ENCODE measurements around the gene BTNL3. TPM values are rescaled to one million over a fixed set of nuclear protein-coding genes. Genes with fewer than 3 reads are reported as not detected.
A peak's percentile ranks its signal among the peaks of the same experiment; 100 is the strongest.

Gene BTNL3
- total RNA-seq, 1 experiment from 2014 or later: not detected

DNA sequence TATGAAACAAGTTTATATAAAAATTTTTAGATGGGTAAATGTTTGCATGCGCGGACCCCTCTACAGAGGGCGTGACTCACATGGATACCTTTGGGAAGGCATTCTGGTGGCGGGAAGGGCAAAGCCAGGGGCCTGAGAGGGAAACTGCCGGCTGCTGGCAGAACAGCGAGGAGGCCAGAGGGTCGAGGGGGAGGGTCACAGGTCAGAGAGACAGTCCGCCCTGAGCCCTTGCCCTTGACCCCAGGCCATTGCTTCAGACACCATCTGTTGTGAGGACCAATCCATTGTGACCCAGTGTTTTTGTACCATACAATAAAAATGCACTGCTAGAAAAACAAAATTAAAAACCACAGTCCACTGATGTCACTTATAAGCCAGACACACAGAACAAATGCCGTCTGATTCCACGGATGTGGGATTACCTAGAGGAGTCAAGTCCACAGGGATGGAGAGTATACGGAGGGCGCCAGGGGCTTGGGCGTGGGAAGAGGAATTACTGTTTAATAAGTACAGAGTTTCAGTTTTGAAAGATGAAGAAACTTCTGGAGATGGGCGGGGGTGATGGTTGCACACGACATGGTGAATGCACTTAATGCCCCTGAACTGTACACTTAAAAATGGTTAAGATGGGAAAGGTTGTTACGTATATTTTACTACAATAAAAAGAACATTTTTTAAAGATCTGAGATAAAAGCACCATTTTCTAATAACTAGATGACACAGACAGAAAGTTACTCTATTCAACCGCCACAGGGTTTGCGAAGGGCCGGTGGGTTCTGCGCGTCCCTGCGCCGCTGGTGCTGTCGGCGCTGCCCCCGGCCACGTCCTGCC, 63.4 kb downstream of the BTNL3 start:
- H3K27me3 Mint-ChIP-seq (ENCODE audit: low read depth): peaks cover 80% of the 10 kb centered on the region
- H3K36me3 Mint-ChIP-seq: peaks cover 4% of the 10 kb centered on the region; the same call in 1 of the 2 replicates
- POLR2A ChIA-PET: no interaction called here
- DNase-seq (ENCODE audit: low spot score) (peak; percentile 32), ATAC-seq (peak; percentile 7)
- peaks cover 32% of the 10 kb centered on the region for H3K4me1 Mint-ChIP-seq
- H3K4me3 Mint-ChIP-seq: peak overlapping the region; percentile 73
- no peaks in the 10 kb centered on the region for H3K9me3 Mint-ChIP-seq
- CTCF ChIA-PET: no interaction called here
- H3K27ac Mint-ChIP-seq: no peak overlapping the region
- TF ChIP-seq, protein P1, sequence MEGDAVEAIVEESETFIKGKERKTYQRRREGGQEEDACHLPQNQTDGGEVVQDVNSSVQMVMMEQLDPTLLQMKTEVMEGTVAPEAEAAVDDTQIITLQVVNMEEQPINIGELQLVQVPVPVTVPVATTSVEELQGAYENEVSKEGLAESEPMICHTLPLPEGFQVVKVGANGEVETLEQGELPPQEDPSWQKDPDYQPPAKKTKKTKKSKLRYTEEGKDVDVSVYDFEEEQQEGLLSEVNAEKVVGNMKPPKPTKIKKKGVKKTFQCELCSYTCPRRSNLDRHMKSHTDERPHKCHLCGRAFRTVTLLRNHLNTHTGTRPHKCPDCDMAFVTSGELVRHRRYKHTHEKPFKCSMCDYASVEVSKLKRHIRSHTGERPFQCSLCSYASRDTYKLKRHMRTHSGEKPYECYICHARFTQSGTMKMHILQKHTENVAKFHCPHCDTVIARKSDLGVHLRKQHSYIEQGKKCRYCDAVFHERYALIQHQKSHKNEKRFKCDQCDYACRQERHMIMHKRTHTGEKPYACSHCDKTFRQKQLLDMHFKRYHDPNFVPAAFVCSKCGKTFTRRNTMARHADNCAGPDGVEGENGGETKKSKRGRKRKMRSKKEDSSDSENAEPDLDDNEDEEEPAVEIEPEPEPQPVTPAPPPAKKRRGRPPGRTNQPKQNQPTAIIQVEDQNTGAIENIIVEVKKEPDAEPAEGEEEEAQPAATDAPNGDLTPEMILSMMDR (IDR thresholded peaks at IDR 0.05): no peak
- TF ChIP-seq ATF1 (CRISPR knock-in tag; IDR thresholded peaks at IDR 0.05) (peak; percentile 24; the same call in 1 of the 2 replicates), FOXP4 (CRISPR knock-in tag; IDR thresholded peaks at IDR 0.05) (no peak), TEAD1 (CRISPR knock-in tag; IDR thresholded peaks at IDR 0.05) (0 out of 2 replicates have a peak, but pooled peaks have one; percentile 69), TP53 (CRISPR knock-in tag; IDR thresholded peaks at IDR 0.05) (no peak), PRDM15 (CRISPR knock-in tag; IDR thresholded peaks at IDR 0.05) (no peak), ESRRA (CRISPR knock-in tag; IDR thresholded peaks at IDR 0.05; ENCODE audit: borderline replicate concordance) (0 out of 2 replicates have a peak, but pooled peaks have one; percentile 20), ZBTB21 (CRISPR knock-in tag; IDR thresholded peaks at IDR 0.05; ENCODE audit: borderline replicate concordance) (no peak)
- TF ChIP-seq, protein P2, sequence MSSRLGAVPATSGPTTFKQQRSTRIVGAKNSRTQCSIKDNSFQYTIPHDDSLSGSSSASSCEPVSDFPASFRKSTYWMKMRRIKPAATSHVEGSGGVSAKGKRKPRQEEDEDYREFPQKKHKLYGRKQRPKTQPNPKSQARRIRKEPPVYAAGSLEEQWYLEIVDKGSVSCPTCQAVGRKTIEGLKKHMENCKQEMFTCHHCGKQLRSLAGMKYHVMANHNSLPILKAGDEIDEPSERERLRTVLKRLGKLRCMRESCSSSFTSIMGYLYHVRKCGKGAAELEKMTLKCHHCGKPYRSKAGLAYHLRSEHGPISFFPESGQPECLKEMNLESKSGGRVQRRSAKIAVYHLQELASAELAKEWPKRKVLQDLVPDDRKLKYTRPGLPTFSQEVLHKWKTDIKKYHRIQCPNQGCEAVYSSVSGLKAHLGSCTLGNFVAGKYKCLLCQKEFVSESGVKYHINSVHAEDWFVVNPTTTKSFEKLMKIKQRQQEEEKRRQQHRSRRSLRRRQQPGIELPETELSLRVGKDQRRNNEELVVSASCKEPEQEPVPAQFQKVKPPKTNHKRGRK (CRISPR knock-in tag; IDR thresholded peaks at IDR 0.05; ENCODE audit: borderline replicate concordance): no peak

GRCh38 chr5:181052672-181053487, 64.2 kb downstream of the BTNL3 start:
- CTCF ChIA-PET: interaction anchor here (1.2 to 2.2 kb wide), 4 partner anchors 11 to 184 kb away, joined by 4 to 10 read pairs (median 6); no protein-coding TSS in a partner anchor
- no peak overlapping the region for H3K27ac Mint-ChIP-seq
- ATAC-seq (peak; percentile 31), DNase-seq (ENCODE audit: low spot score) (peak; percentile 43)
- H3K9me3 Mint-ChIP-seq: no peaks in the 10 kb centered on the region
- H3K4me1 Mint-ChIP-seq: peaks cover 32% of the 10 kb centered on the region
- peaks cover 4% of the 10 kb centered on the region; the same call in 1 of the 2 replicates for H3K36me3 Mint-ChIP-seq
- H3K4me3 Mint-ChIP-seq: peak overlapping the region; percentile 90
- POLR2A ChIA-PET: no interaction called here
- H3K27me3 Mint-ChIP-seq (ENCODE audit: low read depth): peaks cover 88% of the 10 kb centered on the region
- peak; percentile 38; the same call in 1 of the 2 replicates for TF ChIP-seq ETV6 (CRISPR knock-in tag; IDR thresholded peaks at IDR 0.05)
- TF ChIP-seq ATF1 (CRISPR knock-in tag; IDR thresholded peaks at IDR 0.05): peak; percentile 14; the same call in 1 of the 2 replicates
- peak; percentile 50; the same call in 1 of the 2 replicates for TF ChIP-seq USF1 (CRISPR knock-in tag; IDR thresholded peaks at IDR 0.05)
- TF ChIP-seq SMAD4 (CRISPR knock-in tag; IDR thresholded peaks at IDR 0.05): 0 out of 2 replicates have a peak, but pooled peaks have one; percentile 52
- TF ChIP-seq E2F1 (CRISPR knock-in tag; IDR thresholded peaks at IDR 0.05): 0 out of 2 replicates have a peak, but pooled peaks have one; percentile 23
- TF ChIP-seq JAZF1 (CRISPR knock-in tag; IDR thresholded peaks at IDR 0.05): no peak
- TF ChIP-seq, protein P3, sequence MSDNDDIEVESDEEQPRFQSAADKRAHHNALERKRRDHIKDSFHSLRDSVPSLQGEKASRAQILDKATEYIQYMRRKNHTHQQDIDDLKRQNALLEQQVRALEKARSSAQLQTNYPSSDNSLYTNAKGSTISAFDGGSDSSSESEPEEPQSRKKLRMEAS (CRISPR knock-in tag; IDR thresholded peaks at IDR 0.05): peak; percentile 94
- no peak for TF ChIP-seq ZMAT4 (CRISPR knock-in tag; IDR thresholded peaks at IDR 0.05)
- no peak; the same call in 1 of the 2 replicates for TF ChIP-seq TP53 (CRISPR knock-in tag; IDR thresholded peaks at IDR 0.05)
- peak; percentile 70; the same call in 1 of the 2 replicates for TF ChIP-seq JUN (CRISPR knock-in tag; IDR thresholded peaks at IDR 0.05)
- peak; percentile 70; the same call in 1 of the 2 replicates for TF ChIP-seq ELF4 (CRISPR knock-in tag; IDR thresholded peaks at IDR 0.05; ENCODE audit: low read depth)

Data from WTC11 (cell line).